ENCODE measurements around the gene FAM107B. TPM values are rescaled to one million over a fixed set of nuclear protein-coding genes. Genes with fewer than 3 reads are reported as not detected.
"Not testable (repeated sequence)": the region's sequence is repeated elsewhere in the genome, so short reads cannot be mapped to it uniquely, and the experiment has no call there.

The FAM107B gene
- total and polyA plus RNA-seq, 2 of the 8 experiments (the other 6 are each of a cell fraction or from before 2014, with no cell fraction given) = 7.5 to 28.1 TPM

- TF ChIP-seq, protein P1, sequence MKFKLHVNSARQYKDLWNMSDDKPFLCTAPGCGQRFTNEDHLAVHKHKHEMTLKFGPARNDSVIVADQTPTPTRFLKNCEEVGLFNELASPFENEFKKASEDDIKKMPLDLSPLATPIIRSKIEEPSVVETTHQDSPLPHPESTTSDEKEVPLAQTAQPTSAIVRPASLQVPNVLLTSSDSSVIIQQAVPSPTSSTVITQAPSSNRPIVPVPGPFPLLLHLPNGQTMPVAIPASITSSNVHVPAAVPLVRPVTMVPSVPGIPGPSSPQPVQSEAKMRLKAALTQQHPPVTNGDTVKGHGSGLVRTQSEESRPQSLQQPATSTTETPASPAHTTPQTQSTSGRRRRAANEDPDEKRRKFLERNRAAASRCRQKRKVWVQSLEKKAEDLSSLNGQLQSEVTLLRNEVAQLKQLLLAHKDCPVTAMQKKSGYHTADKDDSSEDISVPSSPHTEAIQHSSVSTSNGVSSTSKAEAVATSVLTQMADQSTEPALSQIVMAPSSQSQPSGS (IDR thresholded peaks at IDR 0.05; ENCODE audit: low read length) = no peak
- TF ChIP-seq TAF7 (optimal IDR thresholded peaks at IDR 0.05; ENCODE audit: borderline replicate concordance, low read depth, low read length) (no peak), HDAC6 (IDR thresholded peaks at IDR 0.05; ENCODE audit: low read depth, low read length) (no peak), CTBP2 (IDR thresholded peaks at IDR 0.05; ENCODE audit: borderline replicate concordance, insufficient read depth, insufficient read length, low read length) (no peak), SIN3A (conservative IDR thresholded peaks at IDR 0.05 in 1 of 2, IDR thresholded peaks at IDR 0.05 in 1 of 2; ENCODE audit: low read depth in 1 of 2, low read length in 2 of 2) (no peak), E2F6 (IDR thresholded peaks at IDR 0.05) (no peak)
Measured at GRCh38 chr10:14820010-14820774, 45.5 kb upstream of the FAM107B start (continued).

DNA sequence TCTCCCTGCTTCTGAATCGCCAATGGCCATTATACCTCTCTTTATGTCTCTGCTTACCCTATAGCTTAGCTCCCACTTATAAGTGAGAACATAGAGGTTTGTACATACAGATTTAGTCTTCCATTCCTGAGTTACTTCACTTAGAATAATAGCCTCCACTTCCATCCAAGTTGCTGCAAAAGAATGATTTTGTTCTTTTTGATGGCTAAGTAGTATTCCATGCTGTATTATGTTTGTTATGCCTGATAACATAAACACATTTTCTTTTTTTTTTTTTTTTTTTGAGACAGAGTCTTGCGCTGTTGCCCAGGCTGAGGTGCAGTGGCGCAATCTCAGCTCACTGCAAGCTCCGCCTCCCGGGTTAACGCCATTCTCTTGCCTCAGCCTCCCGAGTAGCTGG, 42.0 kb upstream of the FAM107B start:
- H2BK5ac ChIP-seq (ENCODE audit: low read depth, low read length); H4K5ac ChIP-seq (ENCODE audit: insufficient read length, low read depth, low read length); H3K27ac ChIP-seq (ENCODE audit: low read depth, low read length); H3K79me1 ChIP-seq (ENCODE audit: low read depth, low read length); H2BK120ac ChIP-seq (replicated peaks; ENCODE audit: low read depth, low read length); H2BK15ac ChIP-seq (ENCODE audit: low read length); H4K8ac ChIP-seq (ENCODE audit: extremely low read depth, insufficient read depth, low read length); H3K4me3 ChIP-seq (ENCODE audit: extremely low read depth in 1 of 4, insufficient read depth in 2 of 4, low read depth in 3 of 4, low read length in 4 of 4); H2AFZ ChIP-seq (ENCODE audit: low read length); DNase-seq (ENCODE audit: low read depth in 1 of 2, low spot score in 2 of 2); H2BK12ac ChIP-seq (ENCODE audit: low read depth, low read length); H3K23me2 ChIP-seq (ENCODE audit: low read depth, low read length); H3K4me1 ChIP-seq (replicated peaks in 1 of 4; ENCODE audit: control insufficient read depth in 3 of 4, insufficient read depth in 4 of 4, low read length in 3 of 4); H3K18ac ChIP-seq (ENCODE audit: extremely low read depth, low read length); H3K56ac ChIP-seq (replicated peaks; ENCODE audit: insufficient read length, low read depth, low read length); H3K4me2 ChIP-seq (ENCODE audit: insufficient read depth in 1 of 2, low read depth in 2 of 2, low read length in 2 of 2); H3K27me3 ChIP-seq (replicated peaks in 1 of 4; ENCODE audit: control insufficient read depth in 3 of 4, extremely low read depth in 1 of 4, insufficient read depth in 3 of 4, low read length in 3 of 4); H4K20me1 ChIP-seq (replicated peaks in 1 of 2; ENCODE audit: control insufficient read depth in 1 of 2, insufficient read depth in 2 of 2, low read length in 2 of 2); H3K4ac ChIP-seq (replicated peaks; ENCODE audit: insufficient read length, low read depth, low read length); H3K23ac ChIP-seq (ENCODE audit: insufficient read length); H3K36me3 ChIP-seq (ENCODE audit: control insufficient read depth in 2 of 4, insufficient read depth in 4 of 4, low read length in 3 of 4); H3K79me2 ChIP-seq (ENCODE audit: control insufficient read depth in 1 of 2, insufficient read depth in 2 of 2, low read length in 2 of 2); H3K9me3 ChIP-seq (ENCODE audit: insufficient read depth in 2 of 2, low read depth in 1 of 2, low read length in 1 of 2); H3K9ac ChIP-seq (replicated peaks in 1 of 4; ENCODE audit: extremely low read depth in 1 of 4, low read depth in 3 of 4, low read length in 3 of 4); POLR2A ChIA-PET (ENCODE audit: partially characterized antibody); H2BK20ac ChIP-seq (ENCODE audit: low read length); H4K91ac ChIP-seq (replicated peaks; ENCODE audit: insufficient read length, low read length); H2AK5ac ChIP-seq (ENCODE audit: low read depth, low read length); FAIRE-seq; H3K14ac ChIP-seq (ENCODE audit: insufficient read length): not testable (repeated sequence)
- 97% methylated on average over 5 of the region's 7 CpGs; no CpG with 5 or more reads in 1 of the 2 experiments for WGBS, 2 experiments (ENCODE audit: extremely low coverage in 1 of 2, insufficient coverage in 1 of 2, insufficient read length in 1 of 2, insufficient replicate concordance in 2 of 2, low coverage in 1 of 2, low lambda C conversion rate in 2 of 2, missing lambda C conversion rate in 1 of 2)
- CTCF ChIA-PET (ENCODE audit: partially characterized antibody) = interaction anchor here (1.1 to 1.2 kb wide), 2 partner anchors 10 to 280 kb away, joined by 3 to 4 read pairs; no protein-coding TSS in a partner anchor

All from H1 (cell line).